ENCODE results near the gene UBE2R2. TPM values are rescaled to one million over a fixed set of nuclear protein-coding genes. Genes with fewer than 3 reads are reported as not detected.

Gene UBE2R2
- total RNA-seq, 1 experiment from 2014 or later, result 14.1 TPM

Small RNA genes within 50 kb of the gene (small RNA-seq; reads per million reads assigned to genes)
- gene RF00019 (not detected), gene RNU4ATAC11P (0.22 reads per million), gene SNORD121A (50.3 reads per million, percentile 95 among the genes with 10 or more reads in this experiment), gene SNORD121B (not detected)

Other genes starting within 250 kb of the UBE2R2 start
- 106 and 123 TPM in 2 replicates for gene PRSS3, start 21.6 kb upstream of the UBE2R2 start, total RNA-seq (2014; rRNA removed; shearing (Covaris generic))
- 18.3 and 24.8 TPM in 2 replicates for gene UBAP2, start 231.7 kb downstream of the UBE2R2 start, total RNA-seq (2014; rRNA removed; shearing (Covaris generic))

Measured in HT-29 (cell line).